ENCODE measurements around the gene GALNT15.

GALNT15 gene

DNA sequence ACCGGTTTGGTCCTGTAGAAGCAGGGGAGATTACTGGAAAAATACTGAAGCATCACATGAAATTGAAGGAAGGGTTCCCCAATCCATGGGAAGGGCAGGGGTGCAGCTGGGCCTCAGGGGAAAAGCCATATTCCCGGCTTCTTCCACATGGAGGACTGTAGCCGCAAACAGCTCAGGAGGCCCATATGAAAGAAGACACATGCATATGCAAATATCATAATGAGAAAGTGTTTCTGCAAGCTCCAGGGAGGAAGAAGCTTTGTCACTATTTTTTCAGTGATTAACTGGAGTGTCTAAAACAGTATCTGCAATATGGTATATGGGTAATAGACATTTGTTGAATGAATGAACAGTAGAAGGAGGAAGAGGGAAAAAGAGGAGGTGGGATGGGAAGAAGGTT, 71.1 kb downstream of the GALNT15 start:
- Histone ChIP-seq H2BK120ac (ENCODE audit: low read depth, low read length) (no peak overlapping the region), H3K27me3 (ENCODE audit: control insufficient read depth in 1 of 2, insufficient read depth in 1 of 2, low read length in 2 of 2) (no peaks in the 10 kb centered on the region), H4K8ac (ENCODE audit: low read length) (no peak overlapping the region), H2AFZ (ENCODE audit: low read depth, low read length) (no peak overlapping the region), H3K4me1 (ENCODE audit: control insufficient read depth, insufficient read depth, low read depth, low read length) (peaks cover 3% of the 10 kb centered on the region), H2BK5ac (ENCODE audit: low read depth, low read length, poor library complexity, severe bottlenecking) (no peak overlapping the region), H3K4ac (ENCODE audit: low read depth in 1 of 2, low read length in 2 of 2) (no peak overlapping the region), H4K91ac (ENCODE audit: low read length) (no peak overlapping the region), H3K4me3 (ENCODE audit: insufficient read depth in 1 of 2, low read depth in 1 of 2, low read length in 2 of 2) (no peak overlapping the region), H3K23ac (ENCODE audit: low read length in 2 of 2) (no peak overlapping the region), H3K14ac (ENCODE audit: low read length in 2 of 2) (no peak overlapping the region), H3K4me2 (ENCODE audit: low read length, poor library complexity, severe bottlenecking) (no peak overlapping the region), H3K9me3 (ENCODE audit: control insufficient read depth, low read length) (no peaks in the 10 kb centered on the region), H3K18ac (ENCODE audit: low read depth in 1 of 2, low read length in 2 of 2) (no peak overlapping the region), H3K9ac (ENCODE audit: low read length) (no peak overlapping the region), H2BK12ac (ENCODE audit: low read length in 2 of 2) (no peak overlapping the region), H3K79me1 (replicated peaks; ENCODE audit: low read length, poor library complexity, severe bottlenecking) (no peaks in the 10 kb centered on the region), H3K27ac (ENCODE audit: low read length, poor library complexity, severe bottlenecking) (no peak overlapping the region), H3K36me3 (ENCODE audit: control insufficient read depth in 1 of 2, insufficient read depth in 2 of 2, low read depth in 1 of 2, low read length in 2 of 2) (no peaks in the 10 kb centered on the region), H2AK5ac (ENCODE audit: low read length, severe bottlenecking) (no peak overlapping the region), H2BK15ac (ENCODE audit: low read depth, poor library complexity, severe bottlenecking) (no peak overlapping the region)
- WGBS, result 96% methylated on average over 3 of the region's 3 CpGs
- DNase-seq, result no peak

- peak overlapping the region; percentile 44 for H2AFZ ChIP-seq (ENCODE audit: low read depth, low read length)
- peak; percentile 82 for DNase-seq
- 45% methylated on average over 14 of the region's 17 CpGs for WGBS
Observed at GRCh38 chr3:16247282-16248061, 73.0 kb downstream of the GALNT15 start.

GRCh38 chr3:16248556-16248955, 74.1 kb downstream of the GALNT15 start:
- Histone ChIP-seq H4K91ac (ENCODE audit: low read length) (no peak overlapping the region), H3K4ac (ENCODE audit: low read depth in 1 of 2, low read length in 2 of 2) (no peak overlapping the region), H3K9ac (ENCODE audit: low read length) (peak overlapping the region; percentile 66), H3K79me1 (replicated peaks; ENCODE audit: low read length, poor library complexity, severe bottlenecking) (no peaks in the 10 kb centered on the region), H3K9me3 (ENCODE audit: control insufficient read depth, low read length) (no peaks in the 10 kb centered on the region), H3K4me3 (ENCODE audit: insufficient read depth in 1 of 2, low read depth in 1 of 2, low read length in 2 of 2) (no peak overlapping the region), H3K27ac (ENCODE audit: low read length, poor library complexity, severe bottlenecking) (no peak overlapping the region), H2BK5ac (ENCODE audit: low read depth, low read length, poor library complexity, severe bottlenecking) (no peak overlapping the region), H3K36me3 (ENCODE audit: control insufficient read depth in 1 of 2, insufficient read depth in 2 of 2, low read depth in 1 of 2, low read length in 2 of 2) (no peaks in the 10 kb centered on the region), H2BK15ac (ENCODE audit: low read depth, poor library complexity, severe bottlenecking) (no peak overlapping the region), H4K8ac (ENCODE audit: low read length) (no peak overlapping the region), H3K23ac (ENCODE audit: low read length in 2 of 2) (no peak overlapping the region), H3K27me3 (ENCODE audit: control insufficient read depth in 1 of 2, insufficient read depth in 1 of 2, low read length in 2 of 2) (no peaks in the 10 kb centered on the region), H3K18ac (ENCODE audit: low read depth in 1 of 2, low read length in 2 of 2) (no peak overlapping the region), H2BK120ac (ENCODE audit: low read depth, low read length) (no peak overlapping the region), H3K4me2 (ENCODE audit: low read length, poor library complexity, severe bottlenecking) (no peak overlapping the region), H2AK5ac (ENCODE audit: low read length, severe bottlenecking) (no peak overlapping the region), H2AFZ (ENCODE audit: low read depth, low read length) (no peak overlapping the region), H3K14ac (ENCODE audit: low read length in 2 of 2) (no peak overlapping the region), H3K4me1 (ENCODE audit: control insufficient read depth, insufficient read depth, low read depth, low read length) (peaks cover 3% of the 10 kb centered on the region), H2BK12ac (ENCODE audit: low read length in 2 of 2) (no peak overlapping the region)
- DNase-seq, result no peak
- 99% methylated on average over 5 of the region's 5 CpGs for WGBS

More at GRCh38 chr3:16247282-16248061, 73.0 kb downstream of the GALNT15 start:
- Histone ChIP-seq H3K9me3 (ENCODE audit: control insufficient read depth, low read length) (no peaks in the 10 kb centered on the region), H3K9ac (ENCODE audit: low read length) (peak overlapping the region; percentile 66), H4K8ac (ENCODE audit: low read length) (peak overlapping the region; percentile 86), H3K4me2 (ENCODE audit: low read length, poor library complexity, severe bottlenecking) (no peak overlapping the region), H2BK12ac (ENCODE audit: low read length in 2 of 2) (peak overlapping the region; percentile 79 to 95), H3K18ac (ENCODE audit: low read depth in 1 of 2, low read length in 2 of 2) (peak overlapping the region in 1 of 2 experiments; percentile 25), H2BK5ac (ENCODE audit: low read depth, low read length, poor library complexity, severe bottlenecking) (no peak overlapping the region), H2BK15ac (ENCODE audit: low read depth, poor library complexity, severe bottlenecking) (no peak overlapping the region), H3K4me3 (ENCODE audit: insufficient read depth in 1 of 2, low read depth in 1 of 2, low read length in 2 of 2) (no peak overlapping the region), H3K4me1 (ENCODE audit: control insufficient read depth, insufficient read depth, low read depth, low read length) (peaks cover 3% of the 10 kb centered on the region), H3K14ac (ENCODE audit: low read length in 2 of 2) (peak overlapping the region in 1 of 2 experiments; percentile 26), H2BK120ac (ENCODE audit: low read depth, low read length) (no peak overlapping the region), H4K91ac (ENCODE audit: low read length) (peak overlapping the region; percentile 62), H3K23ac (ENCODE audit: low read length in 2 of 2) (no peak overlapping the region), H3K79me1 (replicated peaks; ENCODE audit: low read length, poor library complexity, severe bottlenecking) (no peaks in the 10 kb centered on the region), H3K27me3 (ENCODE audit: control insufficient read depth in 1 of 2, insufficient read depth in 1 of 2, low read length in 2 of 2) (no peaks in the 10 kb centered on the region), H3K36me3 (ENCODE audit: control insufficient read depth in 1 of 2, insufficient read depth in 2 of 2, low read depth in 1 of 2, low read length in 2 of 2) (no peaks in the 10 kb centered on the region), H3K4ac (ENCODE audit: low read depth in 1 of 2, low read length in 2 of 2) (peak overlapping the region in 1 of 2 experiments; percentile 15), H2AK5ac (ENCODE audit: low read length, severe bottlenecking) (peak overlapping the region; percentile 15), H3K27ac (ENCODE audit: low read length, poor library complexity, severe bottlenecking) (no peak overlapping the region)

- Histone ChIP-seq H3K9me3 (ENCODE audit: control insufficient read depth, low read length) (no peaks in the 10 kb centered on the region), H2BK12ac (ENCODE audit: low read length in 2 of 2) (no peak overlapping the region), H2AK5ac (ENCODE audit: low read length, severe bottlenecking) (no peak overlapping the region), H3K4me1 (ENCODE audit: control insufficient read depth, insufficient read depth, low read depth, low read length) (peaks cover 3% of the 10 kb centered on the region), H3K4ac (ENCODE audit: low read depth in 1 of 2, low read length in 2 of 2) (no peak overlapping the region), H3K27me3 (ENCODE audit: control insufficient read depth in 1 of 2, insufficient read depth in 1 of 2, low read length in 2 of 2) (no peaks in the 10 kb centered on the region), H4K91ac (ENCODE audit: low read length) (no peak overlapping the region), H3K14ac (ENCODE audit: low read length in 2 of 2) (no peak overlapping the region), H3K27ac (ENCODE audit: low read length, poor library complexity, severe bottlenecking) (no peak overlapping the region), H3K23ac (ENCODE audit: low read length in 2 of 2) (no peak overlapping the region), H3K18ac (ENCODE audit: low read depth in 1 of 2, low read length in 2 of 2) (no peak overlapping the region), H3K4me3 (ENCODE audit: insufficient read depth in 1 of 2, low read depth in 1 of 2, low read length in 2 of 2) (no peak overlapping the region), H2BK120ac (ENCODE audit: low read depth, low read length) (no peak overlapping the region), H3K79me1 (replicated peaks; ENCODE audit: low read length, poor library complexity, severe bottlenecking) (no peaks in the 10 kb centered on the region), H2BK15ac (ENCODE audit: low read depth, poor library complexity, severe bottlenecking) (peak overlapping the region; percentile 96), H3K4me2 (ENCODE audit: low read length, poor library complexity, severe bottlenecking) (no peak overlapping the region), H2BK5ac (ENCODE audit: low read depth, low read length, poor library complexity, severe bottlenecking) (no peak overlapping the region), H2AFZ (ENCODE audit: low read depth, low read length) (no peak overlapping the region), H4K8ac (ENCODE audit: low read length) (peak overlapping the region; percentile 63), H3K9ac (ENCODE audit: low read length) (no peak overlapping the region), H3K36me3 (ENCODE audit: control insufficient read depth in 1 of 2, insufficient read depth in 2 of 2, low read depth in 1 of 2, low read length in 2 of 2) (no peaks in the 10 kb centered on the region)
- DNase-seq, result peak; percentile 38
- 29% methylated on average over 3 of the region's 3 CpGs for WGBS
Observed at GRCh38 chr3:16249336-16249735, 74.9 kb downstream of the GALNT15 start.

Measured in mesenchymal stem cell (in vitro differentiated cells and primary cell).